Measurements from ENCODE around the gene PLTP. TPM values are rescaled to one million over a fixed set of nuclear protein-coding genes. Genes with fewer than 3 reads are reported as not detected.

The PLTP gene
- polyA plus RNA-seq, 1 experiment, result 22.0 TPM

DNA sequence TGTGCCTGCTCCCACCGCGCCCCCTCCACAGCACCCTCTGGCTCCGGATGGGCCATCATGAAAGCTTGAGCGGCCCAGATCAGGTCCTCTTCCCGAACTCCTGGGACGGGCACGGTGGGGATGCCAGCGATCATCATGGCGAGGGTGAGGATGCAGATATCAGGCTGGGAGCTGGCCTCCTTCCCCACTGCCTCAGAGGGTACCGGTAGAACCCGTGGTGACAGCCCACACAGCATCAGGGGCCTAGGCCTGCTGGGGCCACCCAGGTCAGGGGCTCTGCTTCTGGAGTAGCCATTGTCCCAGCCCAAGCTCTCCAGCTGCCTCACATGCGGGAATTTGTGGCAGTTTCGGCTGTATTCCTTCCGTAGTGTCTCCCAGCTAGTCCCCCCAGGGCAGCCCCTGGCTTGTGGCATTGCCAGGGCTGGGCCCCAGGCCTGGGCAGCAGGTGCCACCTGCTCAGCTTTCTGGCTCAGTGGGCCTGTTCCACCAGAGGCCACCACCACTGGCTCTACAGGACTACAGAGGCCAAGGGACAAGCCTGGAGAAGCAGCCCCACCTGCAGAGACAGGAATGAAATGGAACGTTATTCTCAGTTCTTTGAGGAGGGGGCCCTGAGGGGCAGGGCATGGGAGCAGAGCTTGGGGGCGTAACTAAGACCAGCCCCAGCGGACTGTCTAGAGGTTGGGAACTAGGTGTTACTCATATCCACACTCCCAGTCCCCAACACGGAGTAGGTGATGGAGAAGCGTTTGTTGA lies 25.2 kb downstream of the PLTP start:
- POLR2A ChIA-PET, result no interaction called here
- H3K36me3 ChIP-seq (ENCODE audit: control insufficient read depth, insufficient read depth, low read length), result peaks cover 14% of the 10 kb centered on the region
- no peaks in the 10 kb centered on the region for H3K27me3 ChIP-seq (ENCODE audit: control insufficient read depth, insufficient read depth, low read length)
- H3K4me3 ChIP-seq (ENCODE audit: low read depth, low read length), result no peak overlapping the region
- DNase-seq (ENCODE audit: low read depth), result no peak
- CTCF ChIA-PET, result interaction anchor here (0.7 to 1.0 kb wide), 2 partner anchors 70 to 88 kb away, joined by 3 to 4 read pairs; no protein-coding TSS in a partner anchor
- TF ChIP-seq, protein P1, sequence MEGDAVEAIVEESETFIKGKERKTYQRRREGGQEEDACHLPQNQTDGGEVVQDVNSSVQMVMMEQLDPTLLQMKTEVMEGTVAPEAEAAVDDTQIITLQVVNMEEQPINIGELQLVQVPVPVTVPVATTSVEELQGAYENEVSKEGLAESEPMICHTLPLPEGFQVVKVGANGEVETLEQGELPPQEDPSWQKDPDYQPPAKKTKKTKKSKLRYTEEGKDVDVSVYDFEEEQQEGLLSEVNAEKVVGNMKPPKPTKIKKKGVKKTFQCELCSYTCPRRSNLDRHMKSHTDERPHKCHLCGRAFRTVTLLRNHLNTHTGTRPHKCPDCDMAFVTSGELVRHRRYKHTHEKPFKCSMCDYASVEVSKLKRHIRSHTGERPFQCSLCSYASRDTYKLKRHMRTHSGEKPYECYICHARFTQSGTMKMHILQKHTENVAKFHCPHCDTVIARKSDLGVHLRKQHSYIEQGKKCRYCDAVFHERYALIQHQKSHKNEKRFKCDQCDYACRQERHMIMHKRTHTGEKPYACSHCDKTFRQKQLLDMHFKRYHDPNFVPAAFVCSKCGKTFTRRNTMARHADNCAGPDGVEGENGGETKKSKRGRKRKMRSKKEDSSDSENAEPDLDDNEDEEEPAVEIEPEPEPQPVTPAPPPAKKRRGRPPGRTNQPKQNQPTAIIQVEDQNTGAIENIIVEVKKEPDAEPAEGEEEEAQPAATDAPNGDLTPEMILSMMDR (IDR thresholded peaks at IDR 0.05; ENCODE audit: insufficient read depth, low read depth, low read length), result no peak

DNA sequence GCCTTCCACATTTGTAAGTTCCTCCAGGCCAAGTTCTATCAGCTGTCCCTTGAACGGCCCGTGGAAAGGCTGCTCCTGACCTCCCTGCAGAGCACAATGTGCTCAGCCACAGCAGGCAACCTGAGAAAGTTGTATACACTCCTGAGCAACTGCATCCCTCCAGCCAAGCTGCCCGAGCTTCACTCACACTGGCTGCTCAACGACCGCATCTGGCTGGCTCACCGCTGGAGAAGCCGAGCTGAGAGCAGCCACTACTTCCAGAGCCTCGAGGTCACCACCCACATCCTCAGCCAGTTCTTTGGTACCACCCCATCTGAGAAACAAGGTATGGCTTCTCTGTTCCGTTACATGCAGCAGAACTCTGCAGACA lies 28.9 kb downstream of the PLTP start:
- Histone ChIP-seq H3K36me3 (ENCODE audit: control insufficient read depth, insufficient read depth, low read length) (peaks cover 14% of the 10 kb centered on the region), H3K4me3 (ENCODE audit: low read depth, low read length) (no peak overlapping the region), H3K27me3 (ENCODE audit: control insufficient read depth, insufficient read depth, low read length) (no peaks in the 10 kb centered on the region)
- TF ChIP-seq, protein P1 (IDR thresholded peaks at IDR 0.05; ENCODE audit: insufficient read depth, low read depth, low read length), result no peak
- POLR2A ChIA-PET, result no interaction called here
- DNase-seq (ENCODE audit: low read depth), result no peak
- CTCF ChIA-PET, result interaction anchor here (0.6 to 1.4 kb wide), 4 partner anchors 13 to 960 kb away, joined by 3 to 4 read pairs (median 3); no protein-coding TSS in a partner anchor

DNA sequence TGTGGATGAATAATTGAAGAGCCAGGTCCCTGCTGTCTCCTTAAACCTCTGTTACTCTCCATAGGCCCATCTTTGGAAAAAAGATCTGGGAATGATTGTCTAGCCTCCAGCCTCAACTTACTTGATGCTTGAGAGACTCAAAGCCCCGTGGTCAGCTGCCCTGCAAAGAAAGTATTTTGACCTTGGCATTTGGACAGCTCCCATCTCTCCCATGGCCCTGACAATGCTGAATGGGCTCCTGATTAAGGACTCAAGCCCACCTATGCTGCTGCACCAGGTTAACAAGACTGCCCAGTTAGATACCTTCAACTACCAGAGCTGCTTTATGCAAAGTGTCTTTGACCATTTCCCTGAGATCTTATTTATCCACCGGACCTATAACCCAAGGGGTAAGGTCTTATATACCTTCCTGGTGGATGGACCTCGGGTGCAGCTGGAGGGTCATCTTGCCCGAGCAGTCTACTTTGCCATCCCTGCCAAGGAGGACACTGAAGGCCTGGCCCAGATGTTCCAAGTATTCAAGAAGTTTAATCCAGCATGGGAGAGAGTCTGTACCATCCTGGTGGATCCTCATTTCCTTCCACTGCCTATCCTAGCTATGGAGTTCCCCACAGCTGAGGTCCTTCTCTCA lies 29.4 kb downstream of the PLTP start:
- TF ChIP-seq, protein P1 (IDR thresholded peaks at IDR 0.05; ENCODE audit: insufficient read depth, low read depth, low read length), result no peak
- DNase-seq (ENCODE audit: low read depth), result no peak
- Histone ChIP-seq H3K27me3 (ENCODE audit: control insufficient read depth, insufficient read depth, low read length) (no peaks in the 10 kb centered on the region), H3K36me3 (ENCODE audit: control insufficient read depth, insufficient read depth, low read length) (peaks cover 14% of the 10 kb centered on the region), H3K4me3 (ENCODE audit: low read depth, low read length) (no peak overlapping the region)
- CTCF ChIA-PET, result interaction anchor here (0.6 to 2.1 kb wide), 6 partner anchors 8 to 959 kb away, joined by 3 to 13 read pairs (median 3); partner anchors contain the start of genes CTSA and NEURL2
- POLR2A ChIA-PET, result no interaction called here

DNA sequence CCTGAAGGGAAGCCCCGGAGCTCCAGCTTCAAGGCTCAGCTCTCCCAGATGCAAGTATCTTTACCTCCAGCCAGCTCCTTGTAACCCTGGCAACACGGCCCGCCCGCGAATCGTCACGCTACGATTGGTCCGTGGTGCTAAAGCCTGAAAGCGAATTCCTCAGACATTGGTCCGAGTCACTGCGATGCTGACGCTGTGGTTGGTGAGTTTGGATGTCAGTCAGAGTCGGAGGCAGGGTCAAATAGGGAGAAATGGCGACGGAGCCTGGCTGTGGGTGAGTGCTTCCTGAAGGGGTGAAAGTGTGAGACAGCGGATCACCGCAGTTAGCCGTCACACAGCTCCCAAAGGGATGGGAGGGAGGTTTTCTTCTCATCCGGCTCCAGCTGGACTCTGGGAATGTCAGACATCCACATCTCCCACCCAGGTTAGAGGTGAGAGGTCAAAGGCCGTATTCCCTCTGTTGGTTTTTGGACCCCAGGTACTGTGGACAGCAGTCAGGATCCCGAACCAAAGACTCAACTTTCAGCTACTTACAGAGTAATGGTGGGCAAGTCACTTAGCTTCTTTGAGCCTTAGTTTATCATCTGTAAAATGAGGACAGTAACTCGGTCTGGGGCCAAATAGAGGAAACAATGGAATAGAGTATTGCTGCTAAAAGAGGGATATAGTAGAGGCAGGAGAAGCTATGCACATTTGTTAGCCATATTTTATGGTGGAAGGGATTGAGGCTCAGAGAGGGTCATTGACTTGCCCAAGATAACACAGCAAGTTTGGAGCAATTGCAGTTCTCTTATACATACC lies 30.8 kb downstream of the PLTP start, which contains the start of gene ZSWIM1:
Gene ZSWIM1, plus strand, starts transcription at position 240 of the 801 bp plus-strand sequence. CDS start 1,366 bp downstream, outside the sequence.
- ChIA-PET CTCF (interaction anchor here (0.6 to 2.1 kb wide), 5 partner anchors 9 to 478 kb away, joined by 3 to 13 read pairs (median 3); partner anchors contain the start of genes CTSA and NEURL2), POLR2A (interaction anchor here (0.6 kb wide), 1 partner anchor 61 kb away, joined by 10 read pairs; no protein-coding TSS in a partner anchor)
- peak; percentile 97 for DNase-seq (ENCODE audit: low read depth)

More for the DNA sequence above, 30.8 kb downstream of the PLTP start, which contains the start of gene ZSWIM1:
- H3K36me3 ChIP-seq (ENCODE audit: control insufficient read depth, insufficient read depth, low read length), result peaks cover 15% of the 10 kb centered on the region
- H3K4me3 ChIP-seq (ENCODE audit: low read depth, low read length), result peak within 1 kb of the TSS; percentile 68
- H3K27me3 ChIP-seq (ENCODE audit: control insufficient read depth, insufficient read depth, low read length), result no peaks in the 10 kb centered on the region
- TF ChIP-seq, protein P1 (IDR thresholded peaks at IDR 0.05; ENCODE audit: insufficient read depth, low read depth, low read length), result no peak

Data from BJ (cell line).